ENCODE results near the gene CHRND.

GRCh38 chr2:232530626-232531260, 4.8 kb downstream of the CHRND start:
- TF ChIP-seq CTCF (IDR thresholded peaks at IDR 0.05; ENCODE audit: low read depth, low read length) (no peak), EZH2phosphoT487 (IDR thresholded peaks at IDR 0.05; ENCODE audit: low read depth) (no peak)

Data from OCI-LY3 (cell line).